ENCODE measurements around the gene DOCK11.

DOCK11 gene

GRCh38 chrX:118685393-118685792 is 189.8 kb downstream of the DOCK11 start:
- TF ChIP-seq EZH2phosphoT487 (IDR thresholded peaks at IDR 0.05; ENCODE audit: borderline replicate concordance) = no peak
- TF ChIP-seq CTCF (conservative IDR thresholded peaks at IDR 0.05; ENCODE audit: low read length) = no peak
- H4K20me1 ChIP-seq (ENCODE audit: insufficient read depth, low read length, poor library complexity, severe bottlenecking) = no peaks in the 10 kb centered on the region
- no peaks in the 10 kb centered on the region for H3K9me3 ChIP-seq (ENCODE audit: insufficient read depth, low read depth, low read length)
- no peak overlapping the region for H3K4me3 ChIP-seq (ENCODE audit: low read length, poor library complexity, severe bottlenecking)
- peaks cover 5% of the 10 kb centered on the region; the same call in 1 of the 2 replicates for H3K36me3 ChIP-seq (ENCODE audit: insufficient read depth, low read length)
- no peak overlapping the region for H2AFZ ChIP-seq (ENCODE audit: low read length)
- H3F3A ChIP-seq (ENCODE audit: low read depth) = no peaks in the 10 kb centered on the region
- no peak overlapping the region for H3K9ac ChIP-seq (ENCODE audit: low read depth, low read length, poor library complexity, severe bottlenecking)
- H3K9me2 ChIP-seq (replicated peaks; ENCODE audit: low read depth, low read length) = no peaks in the 10 kb centered on the region
- no peak overlapping the region for H3K4me2 ChIP-seq (ENCODE audit: low read depth, low read length, poor library complexity, severe bottlenecking)
- no peaks in the 10 kb centered on the region for H3K4me1 ChIP-seq (ENCODE audit: insufficient read depth, low read length, poor library complexity, severe bottlenecking)
- no peaks in the 10 kb centered on the region for H3K79me2 ChIP-seq (ENCODE audit: insufficient read depth, low read length)
- H3K27me3 ChIP-seq (ENCODE audit: insufficient read depth, low read length, poor library complexity, severe bottlenecking) = no peaks in the 10 kb centered on the region

GRCh38 chrX:118688935-118689334 is 193.3 kb downstream of the DOCK11 start:
- no peaks in the 10 kb centered on the region for H3K9me2 ChIP-seq (replicated peaks; ENCODE audit: low read depth, low read length)
- H3K27me3 ChIP-seq (ENCODE audit: insufficient read depth, low read length, poor library complexity, severe bottlenecking) = no peaks in the 10 kb centered on the region
- no peaks in the 10 kb centered on the region for H3K9me3 ChIP-seq (ENCODE audit: insufficient read depth, low read depth, low read length)
- no peaks in the 10 kb centered on the region for H3F3A ChIP-seq (ENCODE audit: low read depth)
- H4K20me1 ChIP-seq (ENCODE audit: insufficient read depth, low read length, poor library complexity, severe bottlenecking) = no peaks in the 10 kb centered on the region
- no peaks in the 10 kb centered on the region for H3K79me2 ChIP-seq (ENCODE audit: insufficient read depth, low read length)
- no peak overlapping the region for H3K9ac ChIP-seq (ENCODE audit: low read depth, low read length, poor library complexity, severe bottlenecking)
- no peaks in the 10 kb centered on the region for H3K4me1 ChIP-seq (ENCODE audit: insufficient read depth, low read length, poor library complexity, severe bottlenecking)
- H3K4me3 ChIP-seq (ENCODE audit: low read length, poor library complexity, severe bottlenecking) = no peak overlapping the region
- H3K36me3 ChIP-seq (ENCODE audit: insufficient read depth, low read length) = no peaks in the 10 kb centered on the region
- H3K4me2 ChIP-seq (ENCODE audit: low read depth, low read length, poor library complexity, severe bottlenecking) = no peak overlapping the region
- no peak overlapping the region for H2AFZ ChIP-seq (ENCODE audit: low read length)
- no peak for TF ChIP-seq EZH2phosphoT487 (IDR thresholded peaks at IDR 0.05; ENCODE audit: borderline replicate concordance)
- TF ChIP-seq CTCF (conservative IDR thresholded peaks at IDR 0.05; ENCODE audit: low read length) = no peak

GRCh38 chrX:118693843-118694242 is 198.2 kb downstream of the DOCK11 start:
- no peaks in the 10 kb centered on the region for H3K4me1 ChIP-seq (ENCODE audit: insufficient read depth, low read length, poor library complexity, severe bottlenecking)
- H4K20me1 ChIP-seq (ENCODE audit: insufficient read depth, low read length, poor library complexity, severe bottlenecking) = no peaks in the 10 kb centered on the region
- H2AFZ ChIP-seq (ENCODE audit: low read length) = no peak overlapping the region
- H3F3A ChIP-seq (ENCODE audit: low read depth) = no peaks in the 10 kb centered on the region
- no peaks in the 10 kb centered on the region for H3K9me3 ChIP-seq (ENCODE audit: insufficient read depth, low read depth, low read length)
- H3K9ac ChIP-seq (ENCODE audit: low read depth, low read length, poor library complexity, severe bottlenecking) = no peak overlapping the region
- H3K36me3 ChIP-seq (ENCODE audit: insufficient read depth, low read length) = no peaks in the 10 kb centered on the region
- H3K4me2 ChIP-seq (ENCODE audit: low read depth, low read length, poor library complexity, severe bottlenecking) = no peak overlapping the region
- TF ChIP-seq EZH2phosphoT487 (IDR thresholded peaks at IDR 0.05; ENCODE audit: borderline replicate concordance) (no peak), CTCF (conservative IDR thresholded peaks at IDR 0.05; ENCODE audit: low read length) (no peak)
- no peaks in the 10 kb centered on the region for H3K9me2 ChIP-seq (replicated peaks; ENCODE audit: low read depth, low read length)
- H3K79me2 ChIP-seq (ENCODE audit: insufficient read depth, low read length) = no peaks in the 10 kb centered on the region
- no peak overlapping the region for H3K4me3 ChIP-seq (ENCODE audit: low read length, poor library complexity, severe bottlenecking)
- H3K27me3 ChIP-seq (ENCODE audit: insufficient read depth, low read length, poor library complexity, severe bottlenecking) = no peaks in the 10 kb centered on the region
